Thoracic aorta (tissue), 2 donors: ENCODE data around the gene PDE4D. TPM values are rescaled to one million over a fixed set of nuclear protein-coding genes. Genes with fewer than 3 reads are reported as not detected.

Experiments
- ATAC-seq: fragments of 150-250 bp; one replicate; pipeline ENCODE4 v1.8.0; 2017; ENCODE audit warnings: low read depth; ENCODE audit not compliant: insufficient number of reproducible peaks, low FRiP score
- DNase-seq: peaks from one replicate; pipeline ENCODE4 v3.0.0-alpha.2; 2020; ENCODE audit warnings: low spot score
- H3K27ac ChIP-seq, 2 donors: fragments of 200-600 bp; sonication (generic); 1 replicate in 1 of 2; 2 replicates in 1 of 2; pipeline ENCODE4 v1.5.1; 2016; ENCODE audit warnings: mild to moderate bottlenecking in 2 of 2, moderate library complexity in 2 of 2
- H3K27me3 ChIP-seq: fragments of 200-600 bp; sonication (generic); replicated peaks from 2 replicates; pipeline ENCODE4 v1.6.0; 2016; ENCODE audit warnings: mild to moderate bottlenecking; ENCODE audit not compliant: insufficient read depth
- H3K36me3 ChIP-seq: fragments of 200-600 bp; sonication (generic); one replicate; pipeline ENCODE4 v1.5.1; 2016
- H3K4me1 ChIP-seq, 2 donors: fragments of 200-600 bp; sonication (generic); 1 replicate in 1 of 2; 2 replicates in 1 of 2; pipeline versions ENCODE4 v1.5.1 to v1.6.0; 2016; ENCODE audit warnings: low read depth in 2 of 2, mild to moderate bottlenecking in 1 of 2; ENCODE audit not compliant: control insufficient read depth in 1 of 2
- H3K4me3 ChIP-seq: fragments of 200-600 bp; sonication (generic); 2 replicates; pipeline ENCODE4 v1.5.1; 2016; ENCODE audit warnings: mild to moderate bottlenecking
- H3K9me3 ChIP-seq: fragments of 200-600 bp; sonication (generic); 2 replicates; pipeline ENCODE4 v1.5.1; 2016
- CTCF ChIP-seq: fragments of 200-600 bp; sonication (generic); IDR thresholded peaks from one replicate; pipeline ENCODE4 v1.5.1; 2019; ENCODE audit warnings: antibody characterized with exemption
- total RNA-seq, 2 donors: library from RNA; depleted of rRNA; stranded (reverse); fragments of >200 nt; gene quantifications; one replicate each; pipeline versions ENCODE4 v1.1.0 to v1.2.3, GENCODE V29; 2016

The PDE4D gene
- total RNA-seq, 2 donors from 2014 or later, result 34.0 to 85.8 TPM

GRCh38 chr5:59287361-59287760, 606.2 kb downstream of the PDE4D start:
- Histone ChIP-seq H3K4me1 (peaks cover 0 to 11% of the 10 kb centered on the region in 2 donors), H3K27ac (no peak overlapping the region), H3K36me3 (no peaks in the 10 kb centered on the region), H3K4me3 (no peak overlapping the region), H3K27me3 (no peaks in the 10 kb centered on the region), H3K9me3 (no peaks in the 10 kb centered on the region)
- ATAC-seq, result no peak
- no peak for TF ChIP-seq CTCF
- DNase-seq, result no peak

- Histone ChIP-seq H3K27ac (no peak overlapping the region), H3K9me3 (no peaks in the 10 kb centered on the region), H3K27me3 (no peaks in the 10 kb centered on the region), H3K4me1 (peaks cover 0 to 11% of the 10 kb centered on the region in 2 donors), H3K4me3 (no peak overlapping the region), H3K36me3 (no peaks in the 10 kb centered on the region)
- no peak for DNase-seq
- no peak for TF ChIP-seq CTCF
- no peak for ATAC-seq
These were observed 607.0 kb downstream of the PDE4D start for GRCh38 chr5:59286510-59286909.

- no peak for ATAC-seq
- no peak for TF ChIP-seq CTCF
These were observed 608.1 kb downstream of the PDE4D start for GRCh38 chr5:59285300-59286016.

GRCh38 chr5:59282726-59283125, 610.8 kb downstream of the PDE4D start:
- TF ChIP-seq CTCF, result no peak
- DNase-seq, result no peak
- Histone ChIP-seq H3K4me3 (no peak overlapping the region), H3K4me1 (peaks cover 0 to 11% of the 10 kb centered on the region in 2 donors), H3K9me3 (no peaks in the 10 kb centered on the region), H3K27ac (no peak overlapping the region), H3K27me3 (no peaks in the 10 kb centered on the region), H3K36me3 (no peaks in the 10 kb centered on the region)
- no peak for ATAC-seq

More at GRCh38 chr5:59285300-59286016, 608.1 kb downstream of the PDE4D start:
- no peaks in the 10 kb centered on the region for H3K9me3 ChIP-seq
- peaks cover 0 to 11% of the 10 kb centered on the region in 2 donors for H3K4me1 ChIP-seq
- DNase-seq, result no peak
- no peaks in the 10 kb centered on the region for H3K36me3 ChIP-seq
- H3K27ac ChIP-seq, result no peak overlapping the region
- H3K4me3 ChIP-seq, result no peak overlapping the region
- no peaks in the 10 kb centered on the region for H3K27me3 ChIP-seq

- H3K27me3 ChIP-seq, result no peaks in the 10 kb centered on the region
- H3K9me3 ChIP-seq, result no peaks in the 10 kb centered on the region
- no peak overlapping the region for H3K27ac ChIP-seq
- no peak for ATAC-seq
- peaks cover 0 to 2% of the 10 kb centered on the region in 2 donors for H3K4me1 ChIP-seq
- no peak for DNase-seq
- H3K36me3 ChIP-seq, result no peaks in the 10 kb centered on the region
- TF ChIP-seq CTCF, result no peak
- H3K4me3 ChIP-seq, result no peak overlapping the region
These were observed 613.5 kb downstream of the PDE4D start for GRCh38 chr5:59279979-59280378.
